MCF 10A (cell line): ENCODE results near the gene SLC6A9. TPM values are rescaled to one million over a fixed set of nuclear protein-coding genes. Genes with fewer than 3 reads are reported as not detected.

ENCODE experiments used
- BruUV-seq: library from RNA; stranded (reverse); fragments of 400-500 nt; replicated peaks from 2 replicates; lab custom pipeline; 2021; lab: Mats Ljungman, UMichigan
- CTCF ChIA-PET: fragments of 300-600 bp; sonication (Branson Sonifier 250); formaldehyde crosslinking; extraction: SDS; loops from one replicate; lab custom pipeline; 2021; ENCODE audit warnings: antibody characterized with exemption, inconsistent platforms; lab: Yijun Ruan, JAX
- POLR2A ChIA-PET: fragments of 300-600, 350-650 bp; sonication (Branson Sonifier 250); formaldehyde crosslinking; extraction: SDS; loops from one replicate; lab custom pipeline; 2020; ENCODE audit warnings: antibody characterized with exemption, inconsistent platforms; lab: Yijun Ruan, JAX
- DNase-seq: peaks from one replicate; pipeline ENCODE4 v3.0.0-alpha.2; 2018; ENCODE audit not compliant: unreplicated experiment
- H3K27ac Mint-ChIP-seq: one replicate; pipeline ENCODE4 v1.8.0; 2022; ENCODE audit warnings: mild to moderate bottlenecking, low read depth, mixed read lengths; ENCODE audit not compliant: unreplicated experiment
- H3K27me3 Mint-ChIP-seq: one replicate; pipeline ENCODE4 v1.8.0; 2022; ENCODE audit warnings: mixed read lengths; ENCODE audit not compliant: insufficient read depth, unreplicated experiment
- H3K36me3 Mint-ChIP-seq: one replicate; pipeline ENCODE4 v1.8.0; 2022; ENCODE audit warnings: mild to moderate bottlenecking, moderate library complexity, mixed read lengths; ENCODE audit not compliant: insufficient read depth, unreplicated experiment
- H3K4me1 Mint-ChIP-seq: one replicate; pipeline ENCODE4 v1.8.0; 2022; ENCODE audit warnings: mixed read lengths; ENCODE audit not compliant: insufficient read depth, unreplicated experiment
- H3K4me3 Mint-ChIP-seq: one replicate; pipeline ENCODE4 v1.8.0; 2022; ENCODE audit warnings: mild to moderate bottlenecking, moderate library complexity, mixed read lengths; ENCODE audit not compliant: unreplicated experiment
- H3K9me3 Mint-ChIP-seq: one replicate; pipeline ENCODE4 v1.8.0; 2022; ENCODE audit warnings: mixed read lengths; ENCODE audit not compliant: unreplicated experiment
- CTCF ChIP-seq: fragments of 200-600 bp; IDR thresholded peaks from one replicate; pipeline ENCODE4 v1.8.0; 2022; ENCODE audit warnings: antibody characterized with exemption, mild to moderate bottlenecking; ENCODE audit not compliant: unreplicated experiment
- intact Hi-C: fragments of 100-400 bp; cut with micrococcal nuclease; formaldehyde crosslinking; loops from 2 replicates; pipeline ENCODE4 v1.14.1; 2022
- total RNA-seq: library from RNA; stranded (reverse); gene quantifications from 2 replicates; pipeline ENCODE4 v1.2.3, GENCODE V29; 2022

SLC6A9 gene
- total RNA-seq, 1 experiment from 2014 or later = 64.9 TPM

GRCh38 chr1:43962324-43962723, 68.9 kb downstream of the SLC6A9 start:
- Mint-ChIP-seq H3K4me1 (no peaks in the 10 kb centered on the region), H3K9me3 (no peaks in the 10 kb centered on the region), H3K27ac (no peak overlapping the region), H3K36me3 (peaks cover 12% of the 10 kb centered on the region), H3K4me3 (no peak overlapping the region), H3K27me3 (no peaks in the 10 kb centered on the region)
- ChIA-PET POLR2A (no interaction called here), CTCF (interaction anchor here (1.7 kb wide), 1 partner anchor 28 kb away, joined by 10 read pairs; no protein-coding TSS in a partner anchor)
- no peak for DNase-seq
- intact Hi-C loops = no loop called here
- BruUV-seq = no TSS peak
- TF ChIP-seq CTCF = no peak

- no peak for DNase-seq
- H3K9me3 Mint-ChIP-seq = no peaks in the 10 kb centered on the region
- TF ChIP-seq CTCF = no peak
- CTCF ChIA-PET = interaction anchor here (1.7 kb wide), 1 partner anchor 27 kb away, joined by 10 read pairs; no protein-coding TSS in a partner anchor
- no peak overlapping the region for H3K27ac Mint-ChIP-seq
- H3K4me1 Mint-ChIP-seq = no peaks in the 10 kb centered on the region
- H3K4me3 Mint-ChIP-seq = no peak overlapping the region
- intact Hi-C loops = no loop called here
- H3K36me3 Mint-ChIP-seq = peaks cover 12% of the 10 kb centered on the region
- BruUV-seq = no TSS peak
- no peaks in the 10 kb centered on the region for H3K27me3 Mint-ChIP-seq
- POLR2A ChIA-PET = no interaction called here
Measured at GRCh38 chr1:43961692-43962091, 69.6 kb downstream of the SLC6A9 start.

GRCh38 chr1:43960798-43961197, 70.5 kb downstream of the SLC6A9 start:
- BruUV-seq = no TSS peak
- H3K27me3 Mint-ChIP-seq = no peaks in the 10 kb centered on the region
- DNase-seq = no peak
- intact Hi-C loops = no loop called here
- H3K4me1 Mint-ChIP-seq = no peaks in the 10 kb centered on the region
- no peak for TF ChIP-seq CTCF
- peaks cover 12% of the 10 kb centered on the region for H3K36me3 Mint-ChIP-seq
- no peak overlapping the region for H3K4me3 Mint-ChIP-seq
- no peaks in the 10 kb centered on the region for H3K9me3 Mint-ChIP-seq
- ChIA-PET POLR2A (interaction anchor here (0.6 kb wide), 1 partner anchor 76 kb away, joined by 3 read pairs; no protein-coding TSS in a partner anchor), CTCF (interaction anchor here (0.6 to 1.0 kb wide), 2 partner anchors 87 to 257 kb away, joined by 3 to 4 read pairs; no protein-coding TSS in a partner anchor)
- no peak overlapping the region for H3K27ac Mint-ChIP-seq

- intact Hi-C loops = no loop called here
- H3K4me3 Mint-ChIP-seq = no peak overlapping the region
- H3K27me3 Mint-ChIP-seq = no peaks in the 10 kb centered on the region
- H3K27ac Mint-ChIP-seq = no peak overlapping the region
- H3K9me3 Mint-ChIP-seq = no peaks in the 10 kb centered on the region
- no peaks in the 10 kb centered on the region for H3K4me1 Mint-ChIP-seq
- no peak for TF ChIP-seq CTCF
- peaks cover 12% of the 10 kb centered on the region for H3K36me3 Mint-ChIP-seq
- ChIA-PET CTCF (interaction anchor here (0.6 to 1.4 kb wide), 3 partner anchors 9 to 26 kb away, joined by 3 to 4 read pairs (median 3); no protein-coding TSS in a partner anchor), POLR2A (no interaction called here)
- no TSS peak for BruUV-seq
- DNase-seq = no peak
Measured at GRCh38 chr1:43958351-43959255, 72.7 kb downstream of the SLC6A9 start.
